Stimulated activated CD8-positive, alpha-beta memory T cell treated with anti-CD3 and anti-CD28 coated beads, Interleukin-2, amount 100 ng/mL, for 48 hours (primary cell): ENCODE data around the gene AFP.

ENCODE experiments used
- DNase-seq, 2 donors: peaks; one replicate each; pipeline ENCODE4 v3.0.0-alpha.2; 2020; ENCODE audit warnings: low read depth in 2 of 2

AFP gene

GRCh38 chr4:73438048-73438447 lies 2.0 kb downstream of the AFP start:
- no peak for DNase-seq

- no peak for DNase-seq
These were observed 2.7 kb downstream of the AFP start for GRCh38 chr4:73438582-73439215.

GRCh38 chr4:73439445-73439844 lies 3.4 kb downstream of the AFP start:
- DNase-seq: no peak

GRCh38 chr4:73439991-73440390 lies 4.0 kb downstream of the AFP start:
- DNase-seq: no peak

- DNase-seq: no peak
These were observed 4.6 kb downstream of the AFP start for GRCh38 chr4:73440653-73441052.

- no peak for DNase-seq
These were observed 6.3 kb downstream of the AFP start for GRCh38 chr4:73442275-73442674.

GRCh38 chr4:73443224-73443623 lies 7.2 kb downstream of the AFP start:
- no peak for DNase-seq

GRCh38 chr4:73445383-73446335 lies 9.6 kb downstream of the AFP start:
- no peak for DNase-seq

- no peak for DNase-seq
These were observed 10.4 kb downstream of the AFP start for GRCh38 chr4:73446336-73446938.

- no peak for DNase-seq
These were observed 11.7 kb downstream of the AFP start for GRCh38 chr4:73447671-73448070.

GRCh38 chr4:73448448-73449203 lies 12.6 kb downstream of the AFP start:
- no peak for DNase-seq

- no peak for DNase-seq
These were observed 14.5 kb downstream of the AFP start for GRCh38 chr4:73450398-73451004.

GRCh38 chr4:73451404-73451803 lies 15.4 kb downstream of the AFP start:
- DNase-seq: no peak

GRCh38 chr4:73451981-73452747 lies 16.1 kb downstream of the AFP start:
- no peak for DNase-seq

- DNase-seq: no peak
These were observed 17.1 kb downstream of the AFP start for GRCh38 chr4:73452953-73453700.

- DNase-seq: no peak
These were observed 17.6 kb downstream of the AFP start for GRCh38 chr4:73453701-73454005.

- DNase-seq: no peak
These were observed 18.9 kb downstream of the AFP start for GRCh38 chr4:73454920-73455319.

GRCh38 chr4:73456177-73457022 lies 20.4 kb downstream of the AFP start:
- no peak for DNase-seq
